Right atrium auricular region (tissue), 2 donors: ENCODE results near the gene AURKA. TPM values are rescaled to one million over a fixed set of nuclear protein-coding genes. Genes with fewer than 3 reads are reported as not detected.

Experiments used
- DNase-seq: peaks from one replicate; pipeline ENCODE4 v3.0.0-alpha.2; 2019; ENCODE audit warnings: low spot score
- H3K27ac ChIP-seq, 2 donors: fragments of 200-600 bp; sonication (generic); 1 replicate in 1 of 2; 2 replicates in 1 of 2; pipeline ENCODE4 v1.5.1; 2016 to 2019
- H3K27me3 ChIP-seq, 2 donors: fragments of 200-600 bp; sonication (generic); one replicate each; pipeline versions ENCODE4 v1.5.1 to v1.6.0; 2017 to 2019
- H3K36me3 ChIP-seq: fragments of 200-600 bp; sonication (generic); one replicate; pipeline ENCODE4 v1.5.1; 2016
- H3K4me1 ChIP-seq, 2 donors: fragments of 200-600 bp; sonication (generic); one replicate each; pipeline versions ENCODE4 v1.5.1 to v1.6.0; 2017 to 2019
- H3K4me3 ChIP-seq, 2 donors: fragments of 200-600 bp; sonication (generic); 1 replicate in 1 of 2; 2 replicates in 1 of 2; pipeline ENCODE4 v1.5.1; 2017 to 2019; ENCODE audit warnings: mild to moderate bottlenecking in 1 of 2, moderate library complexity in 1 of 2
- H3K9me3 ChIP-seq, 2 donors: fragments of 200-600 bp; sonication (generic); one replicate each; pipeline ENCODE4 v1.5.1; 2019
- total RNA-seq, 2 donors: library from RNA; depleted of rRNA; stranded (reverse); fragments of >200 nt; gene quantifications; one replicate each; pipeline ENCODE4 v1.1.0, GENCODE V29; 2016
- TF ChIP-seq, protein P1 (sequence below), 2 donors: fragments of 200-600 bp; sonication (generic); IDR thresholded peaks; one replicate each; pipeline ENCODE4 v1.5.1; 2019; ENCODE audit warnings: antibody characterized with exemption in 2 of 2

Gene AURKA
- total RNA-seq, 2 donors from 2014 or later = 2.0 to 7.6 TPM

DNA sequence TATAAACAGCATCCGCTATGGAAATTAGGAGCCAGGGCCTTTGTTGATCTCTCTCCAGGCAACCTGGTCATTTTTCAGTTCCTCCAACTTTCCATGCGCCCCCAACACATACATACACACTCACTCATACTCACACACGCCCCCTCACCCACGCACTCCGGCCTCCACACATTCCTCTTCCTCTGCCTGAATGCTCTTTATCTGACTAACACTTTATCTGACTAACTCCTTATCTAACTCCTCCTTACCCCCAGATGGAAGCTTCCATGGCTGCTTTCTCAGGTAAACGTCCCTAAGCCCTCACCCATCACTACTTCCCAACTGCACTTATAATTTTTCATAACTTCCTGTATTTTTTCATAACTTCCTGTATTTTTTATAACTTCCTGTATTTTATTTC lies 37.5 kb upstream of the AURKA start:
- Histone ChIP-seq H3K9me3 (no peaks in the 10 kb centered on the region), H3K27ac (no peak overlapping the region), H3K27me3 (no peaks in the 10 kb centered on the region), H3K4me3 (no peak overlapping the region), H3K36me3 (no peaks in the 10 kb centered on the region), H3K4me1 (no peaks in the 10 kb centered on the region)
- TF ChIP-seq, protein P1, sequence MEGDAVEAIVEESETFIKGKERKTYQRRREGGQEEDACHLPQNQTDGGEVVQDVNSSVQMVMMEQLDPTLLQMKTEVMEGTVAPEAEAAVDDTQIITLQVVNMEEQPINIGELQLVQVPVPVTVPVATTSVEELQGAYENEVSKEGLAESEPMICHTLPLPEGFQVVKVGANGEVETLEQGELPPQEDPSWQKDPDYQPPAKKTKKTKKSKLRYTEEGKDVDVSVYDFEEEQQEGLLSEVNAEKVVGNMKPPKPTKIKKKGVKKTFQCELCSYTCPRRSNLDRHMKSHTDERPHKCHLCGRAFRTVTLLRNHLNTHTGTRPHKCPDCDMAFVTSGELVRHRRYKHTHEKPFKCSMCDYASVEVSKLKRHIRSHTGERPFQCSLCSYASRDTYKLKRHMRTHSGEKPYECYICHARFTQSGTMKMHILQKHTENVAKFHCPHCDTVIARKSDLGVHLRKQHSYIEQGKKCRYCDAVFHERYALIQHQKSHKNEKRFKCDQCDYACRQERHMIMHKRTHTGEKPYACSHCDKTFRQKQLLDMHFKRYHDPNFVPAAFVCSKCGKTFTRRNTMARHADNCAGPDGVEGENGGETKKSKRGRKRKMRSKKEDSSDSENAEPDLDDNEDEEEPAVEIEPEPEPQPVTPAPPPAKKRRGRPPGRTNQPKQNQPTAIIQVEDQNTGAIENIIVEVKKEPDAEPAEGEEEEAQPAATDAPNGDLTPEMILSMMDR (IDR thresholded peaks at IDR 0.05) = no peak
- no peak for DNase-seq

DNA sequence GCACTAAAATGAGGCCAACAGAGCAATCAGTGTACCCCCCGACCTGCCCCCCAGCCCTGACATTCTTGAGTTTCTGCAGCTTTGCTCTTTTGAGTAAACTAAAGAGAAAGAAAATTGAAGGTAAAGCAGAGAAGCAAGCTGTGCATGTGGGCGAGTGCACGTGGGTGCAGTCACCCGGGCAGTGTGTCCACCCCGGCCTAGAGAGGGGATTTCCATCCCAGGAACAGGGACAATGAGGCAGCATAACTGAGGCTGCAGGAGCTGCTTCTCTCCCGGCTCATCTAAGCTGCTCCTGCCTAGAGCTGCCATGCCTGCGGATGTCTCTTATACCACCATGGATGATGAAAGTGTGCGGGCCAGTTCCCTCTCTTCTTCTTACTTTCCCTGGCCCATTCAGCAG lies 36.9 kb upstream of the AURKA start:
- Histone ChIP-seq H3K27me3 (no peaks in the 10 kb centered on the region), H3K4me1 (no peaks in the 10 kb centered on the region), H3K9me3 (no peaks in the 10 kb centered on the region), H3K4me3 (no peak overlapping the region), H3K27ac (no peak overlapping the region), H3K36me3 (no peaks in the 10 kb centered on the region)
- DNase-seq = no peak
- TF ChIP-seq, protein P1 (IDR thresholded peaks at IDR 0.05) = no peak

DNA sequence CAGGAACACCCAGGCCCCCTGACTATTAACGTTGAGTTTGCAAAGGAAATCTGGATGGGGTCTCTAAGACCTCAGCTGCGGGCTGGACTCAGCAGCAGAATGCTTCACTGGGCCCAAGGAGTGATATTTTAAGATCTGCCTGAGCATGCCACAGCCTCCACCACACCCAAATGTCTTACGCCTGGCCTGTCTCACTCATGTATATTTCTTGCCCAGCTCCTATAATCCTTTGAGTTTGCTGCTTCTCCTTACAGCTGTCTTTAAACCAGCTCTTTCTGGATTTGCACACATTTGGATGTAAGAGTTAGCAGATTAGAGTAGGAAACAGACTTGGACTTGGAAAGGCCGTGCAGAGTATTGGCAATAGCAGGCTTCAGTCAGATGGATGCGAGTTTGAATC lies 36.4 kb upstream of the AURKA start:
- TF ChIP-seq, protein P1 (IDR thresholded peaks at IDR 0.05) = no peak
- no peak for DNase-seq
- Histone ChIP-seq H3K36me3 (no peaks in the 10 kb centered on the region), H3K27me3 (no peaks in the 10 kb centered on the region), H3K4me1 (no peaks in the 10 kb centered on the region), H3K9me3 (no peaks in the 10 kb centered on the region), H3K4me3 (no peak overlapping the region), H3K27ac (no peak overlapping the region)

DNA sequence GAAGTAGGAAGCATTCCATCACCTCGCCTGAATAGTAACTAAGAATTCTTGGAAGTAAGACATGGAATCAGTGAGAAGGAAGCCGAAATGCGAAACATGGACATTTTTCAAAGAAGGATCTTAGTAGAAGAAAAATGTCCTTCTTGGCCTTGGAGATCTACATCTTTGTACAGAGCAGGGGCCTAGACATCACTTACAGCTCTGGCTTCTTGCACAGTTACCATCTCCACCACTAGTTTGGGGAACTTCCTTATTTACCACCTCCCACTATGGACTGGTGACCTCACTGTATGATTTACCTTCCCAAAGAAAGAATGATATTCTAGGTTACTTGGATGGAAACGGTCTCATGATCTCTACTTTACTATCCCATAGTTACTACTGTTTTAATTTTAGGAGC lies 35.8 kb upstream of the AURKA start:
- H3K4me3 ChIP-seq = no peak overlapping the region
- no peak overlapping the region for H3K27ac ChIP-seq
- no peak for DNase-seq
- peaks cover 0 to 2% of the 10 kb centered on the region in 2 donors for H3K4me1 ChIP-seq
- TF ChIP-seq, protein P1 (IDR thresholded peaks at IDR 0.05) = no peak
- H3K9me3 ChIP-seq = no peaks in the 10 kb centered on the region
- H3K36me3 ChIP-seq = no peaks in the 10 kb centered on the region
- H3K27me3 ChIP-seq = no peaks in the 10 kb centered on the region

DNA sequence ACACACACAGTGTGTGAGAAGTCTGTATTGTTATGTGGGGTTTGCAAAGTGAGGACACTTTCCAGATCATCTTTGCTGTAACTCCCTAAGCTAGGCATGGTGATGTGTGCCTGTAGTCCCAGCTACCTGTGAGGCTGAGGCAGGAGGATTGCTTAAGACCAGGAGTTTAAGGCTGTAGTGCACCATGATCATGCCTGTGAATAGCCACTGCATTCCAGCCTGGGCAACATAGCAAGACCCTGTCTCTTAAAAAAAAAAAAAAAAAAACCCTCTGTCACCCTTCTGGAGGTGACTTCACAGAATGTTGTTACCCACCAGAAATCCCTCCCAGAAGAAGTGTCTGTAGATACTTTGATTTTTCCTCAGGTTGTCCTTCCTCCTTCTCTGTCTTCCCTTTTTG lies 34.9 kb upstream of the AURKA start:
- no peaks in the 10 kb centered on the region for H3K36me3 ChIP-seq
- no peaks in the 10 kb centered on the region for H3K27me3 ChIP-seq
- no peaks in the 10 kb centered on the region for H3K9me3 ChIP-seq
- no peak overlapping the region for H3K27ac ChIP-seq
- TF ChIP-seq, protein P1 (IDR thresholded peaks at IDR 0.05) = no peak
- DNase-seq = no peak
- H3K4me1 ChIP-seq = peaks cover 0 to 6% of the 10 kb centered on the region in 2 donors
- no peak overlapping the region for H3K4me3 ChIP-seq

DNA sequence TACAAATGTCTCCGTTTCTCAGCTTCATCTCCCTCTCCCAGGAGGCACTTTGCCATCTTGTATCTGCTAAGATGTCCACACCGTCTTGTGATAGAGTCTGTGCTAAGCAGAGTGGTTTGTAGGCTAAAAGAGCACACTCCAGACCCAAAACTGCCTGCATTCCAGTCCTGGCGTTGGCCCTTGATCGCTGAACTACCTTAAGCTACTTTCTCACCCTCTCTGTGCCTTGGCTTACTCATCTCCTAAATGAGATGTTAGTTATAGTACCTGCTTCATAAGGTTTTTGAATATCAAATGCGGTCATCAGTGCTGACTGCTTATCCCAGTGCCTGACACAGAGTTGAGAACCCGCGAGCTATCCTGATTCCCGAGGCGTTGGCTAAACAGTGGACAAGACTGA lies 34.0 kb upstream of the AURKA start:
- Histone ChIP-seq H3K9me3 (no peaks in the 10 kb centered on the region), H3K27ac (no peak overlapping the region)

More for the DNA sequence above, 34.0 kb upstream of the AURKA start:
- TF ChIP-seq, protein P1 (IDR thresholded peaks at IDR 0.05) = no peak
- Histone ChIP-seq H3K4me3 (no peak overlapping the region), H3K36me3 (no peaks in the 10 kb centered on the region), H3K4me1 (peaks cover 0 to 6% of the 10 kb centered on the region in 2 donors), H3K27me3 (no peaks in the 10 kb centered on the region)
- no peak for DNase-seq
